ENCODE results near the gene BTBD9. TPM values are rescaled to one million over a fixed set of nuclear protein-coding genes. Genes with fewer than 3 reads are reported as not detected.
A peak's percentile ranks its signal among the peaks of the same experiment; 100 is the strongest.

BTBD9 gene
- total RNA-seq, 1 experiment from 2014 or later = 8.9 TPM

GRCh38 chr6:38174806-38175495 lies 464.8 kb downstream of the BTBD9 start:
- H3K56ac ChIP-seq (ENCODE audit: insufficient read length, low read depth, low read length) = no peak overlapping the region
- Mint-ChIP-seq H3K27me3 (ENCODE audit: low read depth) (no peaks in the 10 kb centered on the region), H3K4me1 (peaks cover 28 to 56% of the 10 kb centered on the region in 2 experiments), H3K36me3 (ENCODE audit: insufficient read depth in 1 of 3, low read depth in 3 of 3) (no peaks in the 10 kb centered on the region; a peak in 1 of 7 replicates), H3K27ac (peak overlapping the region in 1 of 3 experiments; percentile 22; a peak in 1 of 7 replicates), H3K9me3 (no peaks in the 10 kb centered on the region), H3K4me3 (no peak overlapping the region)
- no peaks in the 10 kb centered on the region for H3K4me1 ChIP-seq (ENCODE audit: insufficient read depth, low read length)
- H3K14ac ChIP-seq (ENCODE audit: insufficient read depth, low read length) = no peak overlapping the region
- no peak overlapping the region for H3K4me2 ChIP-seq (ENCODE audit: insufficient read depth, insufficient read length, low read length)
- no peaks in the 10 kb centered on the region for H3K9me3 ChIP-seq (ENCODE audit: control insufficient read depth, low read depth, low read length)
- no peaks in the 10 kb centered on the region for H3K27me3 ChIP-seq (ENCODE audit: insufficient read depth, low read length)
- no peaks in the 10 kb centered on the region for H3K79me2 ChIP-seq (ENCODE audit: insufficient read depth, low read length)
- H3K23me2 ChIP-seq (ENCODE audit: insufficient read length, low read depth, low read length, poor library complexity, severe bottlenecking) = no peaks in the 10 kb centered on the region
- no peaks in the 10 kb centered on the region for H4K20me1 ChIP-seq (ENCODE audit: control insufficient read depth, insufficient read depth, insufficient read length)
- DNase-seq = no peak
- no peak overlapping the region for H4K5ac ChIP-seq (ENCODE audit: insufficient read length, low read depth, low read length)
- H2BK12ac ChIP-seq (ENCODE audit: insufficient read length, low read depth, low read length) = no peak overlapping the region
- H2BK20ac ChIP-seq (ENCODE audit: low read depth, low read length, poor library complexity, severe bottlenecking) = no peak overlapping the region
- no peak overlapping the region for H3K4ac ChIP-seq (ENCODE audit: low read depth, low read length)
- H4K8ac ChIP-seq (replicated peaks; ENCODE audit: insufficient read length, low read depth, low read length) = no peak overlapping the region
- no peak overlapping the region for H2BK5ac ChIP-seq (ENCODE audit: insufficient read length, low read length)
- no peak overlapping the region for H4K91ac ChIP-seq (ENCODE audit: insufficient read length, low read depth, low read length)
- no peak overlapping the region for H2AFZ ChIP-seq (ENCODE audit: low read length)
- no peak overlapping the region for H2AK5ac ChIP-seq (ENCODE audit: insufficient read length, low read length)
- no peak overlapping the region for H2BK15ac ChIP-seq (ENCODE audit: low read depth, low read length)
- no CpG with 5 or more reads among the region's 22 CpGs for WGBS (ENCODE audit: extremely low coverage, insufficient read length, low lambda C conversion rate)
- H3K79me1 ChIP-seq (ENCODE audit: insufficient read depth, low read depth, low read length, poor library complexity, severe bottlenecking) = no peaks in the 10 kb centered on the region
- TF ChIP-seq CTCF (conservative IDR thresholded peaks at IDR 0.05) = no peak
- H3T11ph ChIP-seq (ENCODE audit: low read length) = no peak overlapping the region
- H2BK120ac ChIP-seq (ENCODE audit: low read depth, low read length, poor library complexity, severe bottlenecking) = no peak overlapping the region
- H3K23ac ChIP-seq (ENCODE audit: insufficient read length, low read depth, low read length) = no peak overlapping the region
- no peak overlapping the region for H3K9ac ChIP-seq (ENCODE audit: extremely low read depth, insufficient read length, low read length)
- H3K18ac ChIP-seq (ENCODE audit: insufficient read length, low read depth, low read length) = no peak overlapping the region
- no peak overlapping the region for H3K27ac ChIP-seq (ENCODE audit: insufficient read length, low read depth, low read length)

Measured in H9 (cell line).